GM18498 (cell line): ENCODE results near the gene ANGPTL5.
"Not testable (repeated sequence)": the region's sequence is repeated elsewhere in the genome, so short reads cannot be mapped to it uniquely, and the experiment has no call there.

Experiments used
- ATAC-seq: cut with Tn5 transposase; IDR thresholded peaks from one replicate; pipeline ENCODE4 v1.9.1; 2021; ENCODE audit warnings: mild to moderate bottlenecking, moderate library complexity; ENCODE audit not compliant: unreplicated experiment

The ANGPTL5 gene

GRCh38 chr11:101916422-101916821 lies at the start of gene ANGPTL5:
ANGPTL5 (minus strand) TSS chr11:101916522; CDS start chr11:101907909, 8,613 bp downstream.
- ATAC-seq = no peak

GRCh38 chr11:101964200-101964599 lies 47.9 kb upstream of the ANGPTL5 start:
- not testable (repeated sequence) for ATAC-seq

- ATAC-seq = no peak
These were observed 43.9 kb upstream of the ANGPTL5 start for GRCh38 chr11:101960231-101960630.

GRCh38 chr11:101955701-101956100 lies 39.4 kb upstream of the ANGPTL5 start:
- no peak for ATAC-seq

- no peak for ATAC-seq
These were observed 39.0 kb upstream of the ANGPTL5 start for GRCh38 chr11:101955278-101955677.

- ATAC-seq = no peak
These were observed 33.4 kb upstream of the ANGPTL5 start for GRCh38 chr11:101949680-101950220.

- no peak for ATAC-seq
These were observed 29.1 kb upstream of the ANGPTL5 start for GRCh38 chr11:101945448-101945847.

GRCh38 chr11:101944923-101945322 lies 28.6 kb upstream of the ANGPTL5 start:
- no peak for ATAC-seq

GRCh38 chr11:101940901-101941520 lies 24.7 kb upstream of the ANGPTL5 start:
- ATAC-seq = no peak

GRCh38 chr11:101931692-101932091 lies 15.4 kb upstream of the ANGPTL5 start:
- ATAC-seq = no peak

- no peak for ATAC-seq
These were observed 13.1 kb upstream of the ANGPTL5 start for GRCh38 chr11:101929294-101929915.

GRCh38 chr11:101923554-101923953 lies 7.2 kb upstream of the ANGPTL5 start:
- ATAC-seq = no peak

- ATAC-seq = no peak
These were observed 4.7 kb upstream of the ANGPTL5 start for GRCh38 chr11:101920992-101921391.

- ATAC-seq = no peak
These were observed 904 bp upstream of the ANGPTL5 start for GRCh38 chr11:101917226-101917625.

GRCh38 chr11:101915791-101916291 lies 481 bp downstream of the ANGPTL5 start:
- peak; percentile 39 for ATAC-seq

- ATAC-seq = peak; percentile 100
These were observed 1.4 kb downstream of the ANGPTL5 start, which contains the start of gene CEP126 for GRCh38 chr11:101914738-101915426. CEP126 (plus strand) TSS chr11:101915010; CDS start chr11:101915285, 275 bp downstream.

- no peak for ATAC-seq
These were observed 2.0 kb downstream of the ANGPTL5 start for GRCh38 chr11:101914341-101914737.

- no peak for ATAC-seq
These were observed 2.7 kb downstream of the ANGPTL5 start for GRCh38 chr11:101913656-101914055.

GRCh38 chr11:101912823-101913284 lies 3.5 kb downstream of the ANGPTL5 start:
- ATAC-seq = no peak

- no peak for ATAC-seq
These were observed 7.2 kb downstream of the ANGPTL5 start for GRCh38 chr11:101909087-101909486.

GRCh38 chr11:101907815-101908214 lies 8.5 kb downstream of the ANGPTL5 start:
- no peak for ATAC-seq
